HepG2 (cell line): ENCODE measurements around the gene SGPL1. TPM values are rescaled to one million over a fixed set of nuclear protein-coding genes. Genes with fewer than 3 reads are reported as not detected.

Experiments
- ATAC-seq: fragments of 200-7000 bp; cut with Tn5 transposase; 3 replicates; pipeline ENCODE4 v1.9.1; 2020; ENCODE audit warnings: mild to moderate bottlenecking, moderate library complexity
- BruUV-seq: library from RNA; stranded (reverse); fragments of 400-500 nt; replicated peaks from 2 replicates; lab custom pipeline; 2021; lab: Mats Ljungman, UMichigan
- CTCF ChIA-PET: fragments of 300-600 bp; formaldehyde crosslinking; extraction: SDS; loops from one replicate; lab custom pipeline; 2021; ENCODE audit warnings: low total read pairs, inconsistent platforms, low intra/inter-chr PET ratio; lab: Yijun Ruan, JAX
- POLR2A ChIA-PET: fragments of 350-600 bp; sonication (Branson Sonifier 250); formaldehyde crosslinking; loops from one replicate; lab custom pipeline; 2020; ENCODE audit warnings: antibody characterized with exemption, inconsistent platforms; lab: Yijun Ruan, JAX
- DNase-seq: peaks from one replicate; pipeline ENCODE4 v3.0.0-alpha.2; 2015; ENCODE audit warnings: low spot score
- FAIRE-seq: peaks from 3 replicates; lab custom pipeline; 2011; peaks lifted over from hg19 to GRCh38; lab: Jason Lieb, UNC
- H2AFZ ChIP-seq: one replicate; pipeline ENCODE4 v1.6.1; 2011; ENCODE audit warnings: low read length, inconsistent platforms
- H3K27ac ChIP-seq: fragments of 300-600 bp; 3 replicates; pipeline ENCODE4 v1.8.0; 2011; ENCODE audit warnings: mixed run types, mild to moderate bottlenecking, mixed read lengths, low read length, inconsistent platforms; ENCODE audit not compliant: insufficient read depth; ENCODE audit errors: extremely low read length
- H3K27me3 ChIP-seq, 2 experiments: fragments of 200-600 bp in 1 of 2; 2 replicates in 1 of 2; 3 replicates in 1 of 2; pipeline versions ENCODE4 v1.6.0 to v1.8.0; 2011; ENCODE audit warnings: low read length in 2 of 2, mild to moderate bottlenecking in 2 of 2, moderate library complexity in 2 of 2, inconsistent platforms in 1 of 2; ENCODE audit not compliant: insufficient read depth in 2 of 2, control insufficient read depth in 1 of 2
- H3K36me3 ChIP-seq, 2 experiments: fragments of 200-600 bp in 1 of 2; replicated peaks in 1 of 2; 2 replicates in 1 of 2; 3 replicates in 1 of 2; pipeline versions ENCODE4 v1.5.1 to v1.8.0; 2011; ENCODE audit warnings: low read length in 2 of 2, inconsistent platforms in 1 of 2; ENCODE audit not compliant: insufficient read depth in 2 of 2, control insufficient read depth in 1 of 2
- H3K4me1 ChIP-seq: 2 replicates; pipeline ENCODE4 v1.5.1; 2012; ENCODE audit warnings: low read length, inconsistent platforms; ENCODE audit not compliant: insufficient read depth
- H3K4me2 ChIP-seq: 2 replicates; pipeline ENCODE4 v1.6.0; 2011; ENCODE audit warnings: low read depth, low read length, inconsistent platforms
- H3K4me3 ChIP-seq, 3 experiments: fragments of 200-600 bp in 1 of 3; sonication (generic), shearing (Covaris generic) in 1 of 3; replicated peaks in 1 of 3; 2 replicates each; pipeline ENCODE4 v1.5.1; 2011 to 2016; ENCODE audit warnings: low read length in 3 of 3, inconsistent platforms in 2 of 3, low read depth in 2 of 3, mild to moderate bottlenecking in 2 of 3, control low read depth in 1 of 3, mixed read lengths in 1 of 3; ENCODE audit not compliant: insufficient read depth in 1 of 3
- H3K79me2 ChIP-seq: one replicate; pipeline ENCODE4 v1.6.1; 2011; ENCODE audit warnings: low read length, inconsistent platforms; ENCODE audit not compliant: insufficient read depth
- H3K9ac ChIP-seq: 2 replicates; pipeline ENCODE4 v1.6.0; 2011; ENCODE audit warnings: mild to moderate bottlenecking, low read depth, low read length, inconsistent platforms; ENCODE audit not compliant: insufficient read depth
- H3K9me3 ChIP-seq: 2 replicates; pipeline ENCODE4 v1.5.1; 2012; ENCODE audit warnings: mild to moderate bottlenecking, low read length
- H4K20me1 ChIP-seq: 2 replicates; pipeline ENCODE4 v1.6.0; 2011; ENCODE audit warnings: inconsistent platforms, mild to moderate bottlenecking, low read length, moderate library complexity; ENCODE audit not compliant: insufficient read depth
- ELF1 ChIP-seq: sonication (generic); formaldehyde crosslinking; IDR thresholded peaks from 2 replicates; pipeline ENCODE4 v1.4.0; 2020; ENCODE audit warnings: missing genetic modification reagents
- HOXA5 ChIP-seq: sonication (generic); formaldehyde crosslinking; IDR thresholded peaks from 2 replicates; pipeline ENCODE4 v1.4.0; 2020; ENCODE audit warnings: missing genetic modification reagents
- MXD1 ChIP-seq: sonication (generic); formaldehyde crosslinking; IDR thresholded peaks from 2 replicates; pipeline ENCODE4 v1.4.0; 2020; ENCODE audit warnings: mild to moderate bottlenecking, missing genetic modification reagents
- ZBTB14 ChIP-seq: sonication (generic); formaldehyde crosslinking; IDR thresholded peaks from 2 replicates; pipeline ENCODE4 v1.4.0; 2020; ENCODE audit warnings: missing genetic modification reagents
- ZNF225 ChIP-seq: sonication (generic); formaldehyde crosslinking; IDR thresholded peaks from 2 replicates; pipeline ENCODE4 v1.4.0; 2020; ENCODE audit warnings: mild to moderate bottlenecking, missing genetic modification reagents
- ZNF337 ChIP-seq: sonication (generic); formaldehyde crosslinking; IDR thresholded peaks from 2 replicates; pipeline ENCODE4 v1.5.1; 2020; ENCODE audit warnings: missing genetic modification reagents, low read depth, mild to moderate bottlenecking, borderline replicate concordance
- ZNF44 ChIP-seq: sonication (generic); formaldehyde crosslinking; IDR thresholded peaks from 2 replicates; pipeline ENCODE4 v1.5.1; 2020; ENCODE audit warnings: mild to moderate bottlenecking, missing genetic modification reagents
- ZNF496 ChIP-seq: sonication (generic); formaldehyde crosslinking; IDR thresholded peaks from 2 replicates; pipeline ENCODE4 v1.8.1; 2023; ENCODE audit warnings: mild to moderate bottlenecking, moderate library complexity, missing genetic modification reagents; ENCODE audit not compliant: insufficient replicate concordance
- WGBS: methylation state at CpG from one replicate; pipeline ENCODE4 v1.1.6; 2017; ENCODE audit warnings: low lambda C conversion rate; 5-methylcytosine and 5-hydroxymethylcytosine counted together
- in situ Hi-C: cut with HindIII; loops from 2 replicates; pipeline ENCODE4 v1.10.0; 2017; ENCODE audit warnings: low pct_unique_long_range_greater_than_20kb; ENCODE audit not compliant: extremely low pct_ligation_motif_present
- intact Hi-C: fragments of 100-400 bp; cut with micrococcal nuclease; formaldehyde crosslinking; loops from one replicate; pipeline ENCODE4 v1.10.0; 2022; ENCODE audit not compliant: unreplicated experiment
- polyA plus RNA-seq, 8 experiments: library from polyadenylated mRNA; depleted of rRNA in 3 of 8; stranded (reverse) in 7 of 8; unstranded in 1 of 8; fragments of >200 nt; fragmentation: Illumina TruSeq in 4 of 8; extraction: Trizol in 4 of 8; gene quantifications; 2 replicates each; pipeline versions ENCODE4 v1.2.1 to v1.2.3, GENCODE V29; 2011 to 2016; ENCODE audit warnings: low read depth in 4 of 8, missing spikeins in 1 of 8, mixed read lengths in 1 of 8; ENCODE audit not compliant: insufficient read depth in 1 of 8
- total RNA-seq, 5 experiments: library from RNA; depleted of rRNA; stranded (reverse); fragments of >200 nt; fragmentation: Illumina TruSeq; extraction: Trizol; gene quantifications; 2 replicates each; pipeline ENCODE4 v1.2.3, GENCODE V29; 2016; ENCODE audit warnings: low read depth in 1 of 5

Gene SGPL1
- total and polyA plus RNA-seq, 2 of the 13 experiments (the other 11 are each of a cell fraction or from before 2014, with no cell fraction given), result 17.6 to 25.0 TPM

GRCh38 chr10:70884741-70885140 lies 69.0 kb downstream of the SGPL1 start:
- no peak for FAIRE-seq
- ChIA-PET POLR2A (no interaction called here), CTCF (no interaction called here)
- Histone ChIP-seq H4K20me1 (peaks cover 3% of the 10 kb centered on the region; the same call in 1 of the 2 replicates), H3K4me2 (no peak overlapping the region), H3K4me3 (no peak overlapping the region), H3K27ac (no peak overlapping the region), H2AFZ (no peak overlapping the region), H3K27me3 (no peaks in the 10 kb centered on the region; a peak in 1 of 5 replicates), H3K79me2 (peaks cover 18% of the 10 kb centered on the region)
- no peak for ATAC-seq
- in situ Hi-C loops (loop anchor here (5.0 to 10.0 kb wide), 2 partner anchors 67 to 330 kb away; partner anchors contain the start of gene SGPL1), intact Hi-C loops (no loop called here)
- no TSS peak for BruUV-seq
- no peak for TF ChIP-seq ZNF337 (CRISPR knock-in tag)
- TF ChIP-seq, all 625 proteins: peak for 0
- WGBS, result 100% methylated on average over 1 of the region's 1 CpG
- H3K36me3 ChIP-seq, result peaks cover 11 to 42% of the 10 kb centered on the region in 2 experiments; a peak in 4 of 5 replicates
- H3K4me1 ChIP-seq, result peaks cover 30% of the 10 kb centered on the region
- H3K9me3 ChIP-seq, result no peaks in the 10 kb centered on the region
- H3K9ac ChIP-seq, result no peak overlapping the region
- no peak for DNase-seq

GRCh38 chr10:70885481-70885880 lies 69.7 kb downstream of the SGPL1 start:
- no peaks in the 10 kb centered on the region; a peak in 1 of 5 replicates for H3K27me3 ChIP-seq
- CTCF ChIA-PET, result no interaction called here
- no peak for TF ChIP-seq ZNF44 (CRISPR knock-in tag)
- no peak for TF ChIP-seq HOXA5 (CRISPR knock-in tag)
- TF ChIP-seq ZBTB14 (CRISPR knock-in tag), result no peak
- TF ChIP-seq MXD1 (CRISPR knock-in tag), result no peak
- TF ChIP-seq ELF1 (CRISPR knock-in tag), result no peak
- TF ChIP-seq ZNF496, result no peak
- no peak for TF ChIP-seq ZNF225 (CRISPR knock-in tag)
- TF ChIP-seq ZNF337 (CRISPR knock-in tag), result no peak
- TF ChIP-seq, all 625 proteins: peak for 0
- ATAC-seq, result no peak
- H3K4me1 ChIP-seq, result peaks cover 37% of the 10 kb centered on the region
- FAIRE-seq, result no peak
- intact Hi-C loops (no loop called here), in situ Hi-C loops (loop anchor here (10.0 kb wide), 1 partner anchor 331 kb away; no protein-coding TSS in a partner anchor)
- H3K36me3 ChIP-seq, result peaks cover 11 to 42% of the 10 kb centered on the region in 2 experiments; a peak in 4 of 5 replicates
- H3K79me2 ChIP-seq, result peaks cover 18% of the 10 kb centered on the region
- POLR2A ChIA-PET, result no interaction called here
- DNase-seq, result no peak
- H2AFZ ChIP-seq, result no peak overlapping the region
- H3K4me2 ChIP-seq, result no peak overlapping the region
- no peak overlapping the region for H3K4me3 ChIP-seq
- H3K9me3 ChIP-seq, result no peaks in the 10 kb centered on the region
- no peak overlapping the region for H3K27ac ChIP-seq
- peaks cover 3% of the 10 kb centered on the region; the same call in 1 of the 2 replicates for H4K20me1 ChIP-seq
- WGBS, result 93% methylated on average over 2 of the region's 4 CpGs
- no peak overlapping the region for H3K9ac ChIP-seq
- BruUV-seq, result no TSS peak
